Measurements from ENCODE around the gene UBE2O.

Gene UBE2O

GRCh38 chr17:76442341-76443338 is 10.3 kb downstream of the UBE2O start:
- no peak for DNase-seq (ENCODE audit: low read depth in 2 of 3, low spot score in 1 of 3)

GRCh38 chr17:76441686-76442340 is 11.1 kb downstream of the UBE2O start:
- no peak for DNase-seq (ENCODE audit: low read depth in 2 of 3, low spot score in 1 of 3)

- DNase-seq (ENCODE audit: low read depth in 2 of 3, low spot score in 1 of 3): no peak
Measured at GRCh38 chr17:76440751-76441362, 12.1 kb downstream of the UBE2O start.

- no peak for DNase-seq (ENCODE audit: low read depth in 2 of 3, low spot score in 1 of 3)
Measured at GRCh38 chr17:76439314-76439928, 13.5 kb downstream of the UBE2O start.

- DNase-seq (ENCODE audit: low read depth in 2 of 3, low spot score in 1 of 3): no peak
Measured at GRCh38 chr17:76438906-76439305, 14.0 kb downstream of the UBE2O start.

GRCh38 chr17:76437467-76438402 is 15.2 kb downstream of the UBE2O start:
- DNase-seq (ENCODE audit: low read depth in 2 of 3, low spot score in 1 of 3): no peak

- DNase-seq (ENCODE audit: low read depth in 2 of 3, low spot score in 1 of 3): no peak
Measured at GRCh38 chr17:76435751-76436150, 17.2 kb downstream of the UBE2O start.

GRCh38 chr17:76434870-76435269 is 18.1 kb downstream of the UBE2O start:
- no peak for DNase-seq (ENCODE audit: low read depth in 2 of 3, low spot score in 1 of 3)

- no peak for DNase-seq (ENCODE audit: low read depth in 2 of 3, low spot score in 1 of 3)
Measured at GRCh38 chr17:76433693-76434092, 19.3 kb downstream of the UBE2O start.

GRCh38 chr17:76432712-76433336 is 20.1 kb downstream of the UBE2O start:
- no peak for DNase-seq (ENCODE audit: low read depth in 2 of 3, low spot score in 1 of 3)

- no peak for DNase-seq (ENCODE audit: low read depth in 2 of 3, low spot score in 1 of 3)
Measured at GRCh38 chr17:76432004-76432403, 20.9 kb downstream of the UBE2O start.

- no peak for DNase-seq (ENCODE audit: low read depth in 2 of 3, low spot score in 1 of 3)
Measured at GRCh38 chr17:76431509-76431908, 21.4 kb downstream of the UBE2O start.

- DNase-seq (ENCODE audit: low read depth in 2 of 3, low spot score in 1 of 3): no peak
Measured at GRCh38 chr17:76428511-76428910, 24.4 kb downstream of the UBE2O start.

- no peak for DNase-seq (ENCODE audit: low read depth in 2 of 3, low spot score in 1 of 3)
Measured at GRCh38 chr17:76427501-76428231, 25.3 kb downstream of the UBE2O start.

GRCh38 chr17:76426853-76427252 is 26.1 kb downstream of the UBE2O start:
- no peak for DNase-seq (ENCODE audit: low read depth in 2 of 3, low spot score in 1 of 3)

- DNase-seq (ENCODE audit: low read depth in 2 of 3, low spot score in 1 of 3): no peak
Measured at GRCh38 chr17:76422860-76423259, 30.1 kb downstream of the UBE2O start.

- DNase-seq (ENCODE audit: low read depth in 2 of 3, low spot score in 1 of 3): no peak
Measured at GRCh38 chr17:76422406-76422805, 30.5 kb downstream of the UBE2O start.

- DNase-seq (ENCODE audit: low read depth in 2 of 3, low spot score in 1 of 3): no peak
Measured at GRCh38 chr17:76421044-76421407, 31.9 kb downstream of the UBE2O start.

- DNase-seq (ENCODE audit: low read depth in 2 of 3, low spot score in 1 of 3): no peak
Measured at GRCh38 chr17:76420356-76421043, 32.5 kb downstream of the UBE2O start.

Data from stimulated activated CD4-positive, alpha-beta T cell treated with anti-CD3 and anti-CD28 coated beads, Interleukin-12 subunit alpha, Interleukin-12 subunit beta, amount 100 ng/mL, for 48 hours (primary cell).